ENCODE data around the gene DDRGK1.

Gene DDRGK1

GRCh38 chr20:3239867-3240775 is 35.6 kb upstream of the DDRGK1 start:
- TF ChIP-seq GATA3 (IDR thresholded peaks at IDR 0.05; ENCODE audit: low read depth, low read length): no peak
- TF ChIP-seq GATA2 (IDR thresholded peaks at IDR 0.05; ENCODE audit: low read depth, low read length): no peak

- TF ChIP-seq GATA2 (IDR thresholded peaks at IDR 0.05; ENCODE audit: low read depth, low read length) (no peak), GATA3 (IDR thresholded peaks at IDR 0.05; ENCODE audit: low read depth, low read length) (no peak)
These were observed 34.8 kb upstream of the DDRGK1 start, which contains the start of gene SLC4A11 for GRCh38 chr20:3239026-3239866. TSS of gene SLC4A11 (minus strand) at chr20:3239190. CDS start at chr20:3239137, 53 bp downstream.

GRCh38 chr20:3238616-3239025 is 34.1 kb upstream of the DDRGK1 start:
- no peak for TF ChIP-seq GATA3 (IDR thresholded peaks at IDR 0.05; ENCODE audit: low read depth, low read length)
- TF ChIP-seq GATA2 (IDR thresholded peaks at IDR 0.05; ENCODE audit: low read depth, low read length): no peak

- TF ChIP-seq GATA2 (IDR thresholded peaks at IDR 0.05; ENCODE audit: low read depth, low read length): no peak
- no peak for TF ChIP-seq GATA3 (IDR thresholded peaks at IDR 0.05; ENCODE audit: low read depth, low read length)
These were observed 33.6 kb upstream of the DDRGK1 start for GRCh38 chr20:3237958-3238615.

- no peak for TF ChIP-seq GATA3 (IDR thresholded peaks at IDR 0.05; ENCODE audit: low read depth, low read length)
- no peak for TF ChIP-seq GATA2 (IDR thresholded peaks at IDR 0.05; ENCODE audit: low read depth, low read length)
These were observed 32.8 kb upstream of the DDRGK1 start for GRCh38 chr20:3237011-3237957.

- TF ChIP-seq GATA3 (IDR thresholded peaks at IDR 0.05; ENCODE audit: low read depth, low read length) (no peak), GATA2 (IDR thresholded peaks at IDR 0.05; ENCODE audit: low read depth, low read length) (no peak)
These were observed 31.3 kb upstream of the DDRGK1 start for GRCh38 chr20:3235666-3236324.

GRCh38 chr20:3233991-3234498 is 29.6 kb upstream of the DDRGK1 start:
- TF ChIP-seq GATA2 (IDR thresholded peaks at IDR 0.05; ENCODE audit: low read depth, low read length) (no peak), GATA3 (IDR thresholded peaks at IDR 0.05; ENCODE audit: low read depth, low read length) (no peak)

- TF ChIP-seq GATA3 (IDR thresholded peaks at IDR 0.05; ENCODE audit: low read depth, low read length) (no peak), GATA2 (IDR thresholded peaks at IDR 0.05; ENCODE audit: low read depth, low read length) (no peak)
These were observed 28.9 kb upstream of the DDRGK1 start for GRCh38 chr20:3233131-3233990.

- TF ChIP-seq GATA2 (IDR thresholded peaks at IDR 0.05; ENCODE audit: low read depth, low read length): no peak
- TF ChIP-seq GATA3 (IDR thresholded peaks at IDR 0.05; ENCODE audit: low read depth, low read length): no peak
These were observed 27.6 kb upstream of the DDRGK1 start for GRCh38 chr20:3231889-3232588.

GRCh38 chr20:3231116-3231515 is 26.6 kb upstream of the DDRGK1 start:
- TF ChIP-seq GATA2 (IDR thresholded peaks at IDR 0.05; ENCODE audit: low read depth, low read length): no peak
- no peak for TF ChIP-seq GATA3 (IDR thresholded peaks at IDR 0.05; ENCODE audit: low read depth, low read length)

- no peak for TF ChIP-seq GATA2 (IDR thresholded peaks at IDR 0.05; ENCODE audit: low read depth, low read length)
- TF ChIP-seq GATA3 (IDR thresholded peaks at IDR 0.05; ENCODE audit: low read depth, low read length): no peak
These were observed 25.3 kb upstream of the DDRGK1 start for GRCh38 chr20:3229798-3230197.
